Adipocyte (in vitro differentiated cells): ENCODE results near the gene FES.

Source experiments
- DNase-seq: peaks from one replicate; pipeline ENCODE4 v3.0.0-alpha.2; 2015; ENCODE audit warnings: low read depth
- H3K27me3 ChIP-seq: replicated peaks from 2 replicates; pipeline ENCODE4 v1.7.0; 2013; ENCODE audit warnings: mild to moderate bottlenecking, low read length, moderate library complexity; ENCODE audit not compliant: control insufficient read depth, insufficient read depth
- H3K36me3 ChIP-seq: 2 replicates; pipeline ENCODE4 v1.7.0; 2013; ENCODE audit warnings: low read length, mild to moderate bottlenecking, moderate library complexity; ENCODE audit not compliant: control insufficient read depth, insufficient read depth, severe bottlenecking
- H3K4me1 ChIP-seq: 2 replicates; pipeline ENCODE4 v1.7.0; 2013; ENCODE audit warnings: mild to moderate bottlenecking, low read length, moderate library complexity; ENCODE audit not compliant: control insufficient read depth, insufficient read depth
- H3K4me3 ChIP-seq: 2 replicates; pipeline ENCODE4 v1.7.0; 2013; ENCODE audit warnings: mild to moderate bottlenecking, low read length, moderate library complexity
- H3K9ac ChIP-seq: 2 replicates; pipeline ENCODE4 v1.7.0; 2013; ENCODE audit warnings: mild to moderate bottlenecking, low read length, moderate library complexity
- H3K9me3 ChIP-seq: 2 replicates; pipeline ENCODE4 v1.7.0; 2013; ENCODE audit warnings: mild to moderate bottlenecking, low read length, moderate library complexity; ENCODE audit not compliant: control insufficient read depth

The FES gene

GRCh38 chr15:90929246-90930019 lies 45.1 kb downstream of the FES start:
- Histone ChIP-seq H3K9me3 (no peaks in the 10 kb centered on the region), H3K9ac (peak overlapping the region; percentile 90), H3K4me3 (peak overlapping the region; percentile 93), H3K27me3 (no peaks in the 10 kb centered on the region), H3K36me3 (no peaks in the 10 kb centered on the region), H3K4me1 (peaks cover 32% of the 10 kb centered on the region)
- DNase-seq = no peak

GRCh38 chr15:90930861-90931574 lies 46.7 kb downstream of the FES start:
- peak overlapping the region; percentile 90 for H3K9ac ChIP-seq
- H3K4me3 ChIP-seq = peak overlapping the region; percentile 93
- H3K4me1 ChIP-seq = peaks cover 42% of the 10 kb centered on the region
- DNase-seq = no peak
- H3K27me3 ChIP-seq = no peaks in the 10 kb centered on the region
- no peaks in the 10 kb centered on the region for H3K9me3 ChIP-seq
- H3K36me3 ChIP-seq = no peaks in the 10 kb centered on the region

GRCh38 chr15:90931575-90931827 lies 47.2 kb downstream of the FES start:
- Histone ChIP-seq H3K9me3 (no peaks in the 10 kb centered on the region), H3K4me1 (peaks cover 46% of the 10 kb centered on the region), H3K36me3 (peaks cover 4% of the 10 kb centered on the region), H3K4me3 (peak overlapping the region; percentile 93), H3K27me3 (no peaks in the 10 kb centered on the region), H3K9ac (peak overlapping the region; percentile 90)
- no peak for DNase-seq

GRCh38 chr15:90931828-90932659 lies 47.7 kb downstream of the FES start, which contains the start of gene HDDC3:
Gene HDDC3 (minus strand): TSS chr15:90932549. CDS start chr15:90932540, 9 bp downstream.
- peak; percentile 97 for DNase-seq
- peak within 1 kb of the TSS; percentile 90 for H3K9ac ChIP-seq
- H3K9me3 ChIP-seq = no peaks in the 10 kb centered on the region
- peak within 1 kb of the TSS; percentile 93 for H3K4me3 ChIP-seq
- H3K36me3 ChIP-seq = peaks cover 9% of the 10 kb centered on the region
- no peaks in the 10 kb centered on the region for H3K27me3 ChIP-seq
- H3K4me1 ChIP-seq = peaks cover 47% of the 10 kb centered on the region

GRCh38 chr15:90932660-90932991 lies 48.3 kb downstream of the FES start:
- peaks cover 47% of the 10 kb centered on the region for H3K4me1 ChIP-seq
- peak overlapping the region; percentile 93 for H3K4me3 ChIP-seq
- DNase-seq = no peak
- peaks cover 12% of the 10 kb centered on the region for H3K36me3 ChIP-seq
- peak overlapping the region; percentile 90 for H3K9ac ChIP-seq
- H3K27me3 ChIP-seq = no peaks in the 10 kb centered on the region
- H3K9me3 ChIP-seq = no peaks in the 10 kb centered on the region

GRCh38 chr15:90933301-90933700 lies 49.0 kb downstream of the FES start:
- no peak for DNase-seq
- Histone ChIP-seq H3K9me3 (no peaks in the 10 kb centered on the region), H3K9ac (no peak overlapping the region), H3K27me3 (no peaks in the 10 kb centered on the region), H3K36me3 (peaks cover 12% of the 10 kb centered on the region), H3K4me3 (no peak overlapping the region), H3K4me1 (peaks cover 46% of the 10 kb centered on the region)

GRCh38 chr15:90934256-90934948 lies 50.1 kb downstream of the FES start:
- Histone ChIP-seq H3K4me3 (peak overlapping the region; percentile 94), H3K9me3 (no peaks in the 10 kb centered on the region), H3K36me3 (peaks cover 18% of the 10 kb centered on the region), H3K9ac (peak overlapping the region; percentile 95), H3K4me1 (peaks cover 35% of the 10 kb centered on the region), H3K27me3 (no peaks in the 10 kb centered on the region)
- peak; percentile 92 for DNase-seq

- Histone ChIP-seq H3K27me3 (no peaks in the 10 kb centered on the region), H3K9ac (peak within 1 kb of the TSS; percentile 95), H3K36me3 (peaks cover 25% of the 10 kb centered on the region), H3K4me3 (peak within 1 kb of the TSS; percentile 94), H3K4me1 (peaks cover 34% of the 10 kb centered on the region), H3K9me3 (no peaks in the 10 kb centered on the region)
- peak; percentile 93 for DNase-seq
Measured at GRCh38 chr15:90934949-90935751, 50.8 kb downstream of the FES start, which contains the start of gene UNC45A. Gene UNC45A (plus strand): TSS chr15:90935285. CDS start chr15:90935325, 40 bp downstream.

- no peaks in the 10 kb centered on the region for H3K9me3 ChIP-seq
- no peaks in the 10 kb centered on the region for H3K27me3 ChIP-seq
- no peak overlapping the region for H3K4me3 ChIP-seq
- peaks cover 19% of the 10 kb centered on the region for H3K4me1 ChIP-seq
- peaks cover 40% of the 10 kb centered on the region for H3K36me3 ChIP-seq
- DNase-seq = no peak
- peak overlapping the region; percentile 95 for H3K9ac ChIP-seq
Measured at GRCh38 chr15:90936823-90937222, 52.5 kb downstream of the FES start.

GRCh38 chr15:90938261-90938660 lies 54.0 kb downstream of the FES start:
- peaks cover 54% of the 10 kb centered on the region for H3K36me3 ChIP-seq
- H3K27me3 ChIP-seq = no peaks in the 10 kb centered on the region
- no peak overlapping the region for H3K9ac ChIP-seq
- no peaks in the 10 kb centered on the region for H3K9me3 ChIP-seq
- DNase-seq = no peak
- no peak overlapping the region for H3K4me3 ChIP-seq
- H3K4me1 ChIP-seq = peaks cover 16% of the 10 kb centered on the region
